ENCODE data around the gene TRIM65.
"Not testable (repeated sequence)": the region's sequence is repeated elsewhere in the genome, so short reads cannot be mapped to it uniquely, and the experiment has no call there.

TRIM65 gene

GRCh38 chr17:75874323-75875181 lies 22.2 kb downstream of the TRIM65 start:
- Histone ChIP-seq H3K9me3 (no peaks in the 10 kb centered on the region), H3K27ac (no peak overlapping the region), H3K4me3 (ENCODE audit: low read depth in 1 of 2, low read length in 1 of 2) (no peak overlapping the region), H3K4me1 (ENCODE audit: control insufficient read depth in 1 of 2, insufficient read depth in 1 of 2, low read depth in 1 of 2, low read length in 1 of 2) (peaks cover 32 to 35% of the 10 kb centered on the region in 2 experiments), H3K36me3 (no peaks in the 10 kb centered on the region), H3K27me3 (peaks cover 59% of the 10 kb centered on the region)
- no peak for TF ChIP-seq CTCF (IDR thresholded peaks at IDR 0.05)

- no peak overlapping the region for H3K27ac ChIP-seq
- H3K4me1 ChIP-seq (ENCODE audit: control insufficient read depth in 1 of 2, insufficient read depth in 1 of 2, low read depth in 1 of 2, low read length in 1 of 2) = peaks cover 29 to 35% of the 10 kb centered on the region in 2 experiments
- TF ChIP-seq CTCF (IDR thresholded peaks at IDR 0.05) = no peak
- peaks cover 51% of the 10 kb centered on the region for H3K27me3 ChIP-seq
- no peaks in the 10 kb centered on the region for H3K9me3 ChIP-seq
- no peak overlapping the region for H3K4me3 ChIP-seq (ENCODE audit: low read depth in 1 of 2, low read length in 1 of 2)
- no peaks in the 10 kb centered on the region for H3K36me3 ChIP-seq
These were observed 23.0 kb downstream of the TRIM65 start for GRCh38 chr17:75873587-75874322.

GRCh38 chr17:75872434-75873351 lies 24.1 kb downstream of the TRIM65 start:
- H3K27me3 ChIP-seq = peaks cover 41% of the 10 kb centered on the region
- no peaks in the 10 kb centered on the region for H3K9me3 ChIP-seq
- no peaks in the 10 kb centered on the region for H3K36me3 ChIP-seq
- H3K4me1 ChIP-seq (ENCODE audit: control insufficient read depth in 1 of 2, insufficient read depth in 1 of 2, low read depth in 1 of 2, low read length in 1 of 2) = peaks cover 20 to 24% of the 10 kb centered on the region in 2 experiments
- no peak for TF ChIP-seq CTCF (IDR thresholded peaks at IDR 0.05)
- no peak overlapping the region for H3K4me3 ChIP-seq (ENCODE audit: low read depth in 1 of 2, low read length in 1 of 2)
- no peak overlapping the region for H3K27ac ChIP-seq

GRCh38 chr17:75870228-75870627 lies 26.5 kb downstream of the TRIM65 start:
- not testable (repeated sequence) for H3K4me1 ChIP-seq (ENCODE audit: control insufficient read depth in 1 of 2, insufficient read depth in 1 of 2, low read depth in 1 of 2, low read length in 1 of 2); H3K27ac ChIP-seq; H3K9me3 ChIP-seq

GRCh38 chr17:75869282-75870141 lies 27.2 kb downstream of the TRIM65 start:
- Histone ChIP-seq H3K4me3 (ENCODE audit: low read depth in 1 of 2, low read length in 1 of 2) (no peak overlapping the region), H3K27me3 (peaks cover 9% of the 10 kb centered on the region), H3K27ac (no peak overlapping the region), H3K36me3 (no peaks in the 10 kb centered on the region), H3K9me3 (no peaks in the 10 kb centered on the region), H3K4me1 (ENCODE audit: control insufficient read depth in 1 of 2, insufficient read depth in 1 of 2, low read depth in 1 of 2, low read length in 1 of 2) (peaks cover 3% of the 10 kb centered on the region in 2 experiments)
- TF ChIP-seq CTCF (IDR thresholded peaks at IDR 0.05) = no peak

More at GRCh38 chr17:75870228-75870627, 26.5 kb downstream of the TRIM65 start:
- not testable (repeated sequence) for H3K4me3 ChIP-seq (ENCODE audit: low read depth in 1 of 2, low read length in 1 of 2); H3K36me3 ChIP-seq
- peaks cover 16% of the 10 kb centered on the region for H3K27me3 ChIP-seq

GRCh38 chr17:75868730-75869281 lies 27.9 kb downstream of the TRIM65 start:
- not testable (repeated sequence) for H3K4me3 ChIP-seq (ENCODE audit: low read depth in 1 of 2, low read length in 1 of 2); H3K9me3 ChIP-seq; H3K27ac ChIP-seq; H3K27me3 ChIP-seq; H3K36me3 ChIP-seq
- peaks cover 10% of the 10 kb centered on the region in 2 experiments for H3K4me1 ChIP-seq (ENCODE audit: control insufficient read depth in 1 of 2, insufficient read depth in 1 of 2, low read depth in 1 of 2, low read length in 1 of 2)

- H3K9me3 ChIP-seq; H3K4me3 ChIP-seq (ENCODE audit: low read depth in 1 of 2, low read length in 1 of 2); H3K36me3 ChIP-seq; H3K27me3 ChIP-seq; H3K27ac ChIP-seq: not testable (repeated sequence)
- peaks cover 28 to 33% of the 10 kb centered on the region in 2 experiments for H3K4me1 ChIP-seq (ENCODE audit: control insufficient read depth in 1 of 2, insufficient read depth in 1 of 2, low read depth in 1 of 2, low read length in 1 of 2)
These were observed 31.2 kb downstream of the TRIM65 start for GRCh38 chr17:75865404-75866188.

Data from neutrophil (primary cell).